ENCODE results near the gene HHEX.
A peak's percentile ranks its signal among the peaks of the same experiment; 100 is the strongest.

HHEX gene

DNA sequence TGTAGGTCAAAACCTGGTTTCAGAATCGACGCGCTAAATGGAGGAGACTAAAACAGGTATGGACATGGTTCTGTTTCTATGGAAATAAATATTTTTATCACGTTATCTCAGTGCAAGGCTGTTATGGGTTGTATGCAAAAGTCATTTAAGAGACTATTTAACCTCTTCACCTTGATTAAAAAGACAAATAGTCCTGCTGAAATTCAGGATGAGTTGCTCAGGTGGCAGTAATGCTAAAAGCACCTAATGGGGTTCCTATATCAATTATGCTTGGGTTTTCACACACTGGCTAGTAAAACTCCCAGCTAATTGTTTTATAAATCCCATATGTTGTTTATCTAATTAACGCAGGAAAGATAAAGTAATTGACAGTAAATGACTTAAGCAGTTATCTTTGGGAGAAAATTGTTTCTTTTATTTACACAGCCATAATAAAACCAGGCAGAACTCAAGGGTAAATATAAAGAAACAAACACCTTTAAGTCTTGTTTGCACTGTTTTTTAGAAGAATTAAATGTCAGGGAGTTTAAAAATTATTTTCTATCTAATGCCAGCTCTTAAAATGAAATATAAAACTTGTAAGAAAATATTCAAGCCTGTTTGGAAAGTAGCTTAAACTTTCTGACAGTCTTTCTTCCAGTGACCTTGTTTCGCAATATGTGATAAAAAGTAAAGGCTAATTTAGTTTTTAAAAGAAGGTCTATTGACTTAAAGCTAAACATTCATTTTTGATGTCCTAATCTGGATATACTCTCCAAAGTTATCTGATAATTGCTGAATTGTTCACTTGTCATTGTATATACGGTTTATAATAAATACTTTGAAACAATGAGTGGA is 3.2 kb downstream of the HHEX start:
- no peak for DNase-seq (ENCODE audit: low read depth)
- H3K4me3 ChIP-seq (ENCODE audit: control insufficient read depth, low read depth, low read length) = no peak overlapping the region
- TF ChIP-seq, protein P1, sequence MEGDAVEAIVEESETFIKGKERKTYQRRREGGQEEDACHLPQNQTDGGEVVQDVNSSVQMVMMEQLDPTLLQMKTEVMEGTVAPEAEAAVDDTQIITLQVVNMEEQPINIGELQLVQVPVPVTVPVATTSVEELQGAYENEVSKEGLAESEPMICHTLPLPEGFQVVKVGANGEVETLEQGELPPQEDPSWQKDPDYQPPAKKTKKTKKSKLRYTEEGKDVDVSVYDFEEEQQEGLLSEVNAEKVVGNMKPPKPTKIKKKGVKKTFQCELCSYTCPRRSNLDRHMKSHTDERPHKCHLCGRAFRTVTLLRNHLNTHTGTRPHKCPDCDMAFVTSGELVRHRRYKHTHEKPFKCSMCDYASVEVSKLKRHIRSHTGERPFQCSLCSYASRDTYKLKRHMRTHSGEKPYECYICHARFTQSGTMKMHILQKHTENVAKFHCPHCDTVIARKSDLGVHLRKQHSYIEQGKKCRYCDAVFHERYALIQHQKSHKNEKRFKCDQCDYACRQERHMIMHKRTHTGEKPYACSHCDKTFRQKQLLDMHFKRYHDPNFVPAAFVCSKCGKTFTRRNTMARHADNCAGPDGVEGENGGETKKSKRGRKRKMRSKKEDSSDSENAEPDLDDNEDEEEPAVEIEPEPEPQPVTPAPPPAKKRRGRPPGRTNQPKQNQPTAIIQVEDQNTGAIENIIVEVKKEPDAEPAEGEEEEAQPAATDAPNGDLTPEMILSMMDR (conservative IDR thresholded peaks at IDR 0.05; ENCODE audit: control insufficient read depth, insufficient read depth, low read depth, low read length) = no peak

DNA sequence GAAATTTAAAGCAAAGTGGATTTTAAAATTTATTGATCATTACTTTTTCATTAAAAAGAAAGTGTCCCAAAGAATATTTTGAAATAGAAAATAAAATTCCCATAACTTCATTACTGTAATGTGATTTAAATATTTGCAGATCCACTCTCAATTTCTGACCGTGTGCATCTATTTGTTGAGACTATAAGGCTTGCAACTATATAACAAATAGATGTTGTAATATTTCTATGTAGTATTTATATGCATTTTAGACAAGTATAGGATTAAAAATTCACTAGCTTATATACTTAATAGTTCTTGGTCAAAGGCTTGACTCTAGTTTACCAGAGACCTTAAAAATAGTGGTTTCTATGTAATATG is 3.8 kb downstream of the HHEX start:
- TF ChIP-seq, protein P1 (conservative IDR thresholded peaks at IDR 0.05; ENCODE audit: control insufficient read depth, insufficient read depth, low read depth, low read length) = no peak
- H3K4me3 ChIP-seq (ENCODE audit: control insufficient read depth, low read depth, low read length) = no peak overlapping the region
- no peak for DNase-seq (ENCODE audit: low read depth)

DNA sequence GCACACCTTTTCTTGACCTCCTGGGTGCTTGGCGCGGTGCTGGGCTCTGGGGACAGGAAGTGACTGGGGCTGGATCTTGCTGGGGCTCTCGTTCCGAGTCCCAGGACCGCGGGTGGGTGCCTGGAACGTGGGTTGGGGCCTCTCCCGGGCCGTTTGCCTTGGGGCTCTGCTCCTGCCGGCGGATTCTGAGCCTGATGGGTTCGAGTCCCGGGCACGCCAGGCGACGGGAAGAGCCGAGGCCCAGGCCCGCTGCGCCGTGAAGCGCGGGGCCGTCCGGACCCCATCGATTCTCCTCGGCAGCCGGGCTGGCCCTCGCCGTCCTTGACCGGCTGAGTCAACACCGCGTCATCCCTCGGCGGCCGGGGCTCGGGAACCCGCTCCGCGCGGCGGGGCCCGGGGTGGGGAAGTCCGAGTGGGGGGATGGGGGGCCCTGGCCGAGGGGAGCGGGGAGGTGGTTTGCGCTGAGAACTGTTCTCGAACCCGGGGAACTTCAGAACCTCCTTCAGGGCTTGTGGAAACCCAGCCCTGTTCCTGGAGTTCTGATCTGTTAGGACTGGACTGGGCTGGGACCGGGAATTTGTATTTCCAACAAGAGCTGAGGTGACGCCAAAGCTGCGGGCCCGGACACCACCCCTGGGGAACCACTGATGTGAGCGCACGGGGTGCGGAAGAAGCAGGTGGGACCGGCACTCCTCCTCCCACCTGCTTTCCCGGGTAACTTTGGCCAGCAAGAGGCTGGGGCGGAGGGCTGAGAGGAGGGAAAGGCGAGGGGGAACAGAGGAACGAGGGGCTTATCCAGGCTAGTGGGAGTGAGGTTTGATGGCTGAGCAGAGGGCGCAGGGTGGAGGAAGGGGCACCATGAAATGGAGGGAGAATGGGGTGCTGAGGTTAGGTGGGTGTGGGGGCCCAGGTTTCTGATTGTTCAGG is 6.2 kb downstream of the HHEX start:
- DNase-seq (ENCODE audit: low read depth) = peak; percentile 45
- peak overlapping the region; percentile 42 for H3K4me3 ChIP-seq (ENCODE audit: control insufficient read depth, low read depth, low read length)
- TF ChIP-seq, protein P1 (conservative IDR thresholded peaks at IDR 0.05; ENCODE audit: control insufficient read depth, insufficient read depth, low read depth, low read length) = no peak

DNA sequence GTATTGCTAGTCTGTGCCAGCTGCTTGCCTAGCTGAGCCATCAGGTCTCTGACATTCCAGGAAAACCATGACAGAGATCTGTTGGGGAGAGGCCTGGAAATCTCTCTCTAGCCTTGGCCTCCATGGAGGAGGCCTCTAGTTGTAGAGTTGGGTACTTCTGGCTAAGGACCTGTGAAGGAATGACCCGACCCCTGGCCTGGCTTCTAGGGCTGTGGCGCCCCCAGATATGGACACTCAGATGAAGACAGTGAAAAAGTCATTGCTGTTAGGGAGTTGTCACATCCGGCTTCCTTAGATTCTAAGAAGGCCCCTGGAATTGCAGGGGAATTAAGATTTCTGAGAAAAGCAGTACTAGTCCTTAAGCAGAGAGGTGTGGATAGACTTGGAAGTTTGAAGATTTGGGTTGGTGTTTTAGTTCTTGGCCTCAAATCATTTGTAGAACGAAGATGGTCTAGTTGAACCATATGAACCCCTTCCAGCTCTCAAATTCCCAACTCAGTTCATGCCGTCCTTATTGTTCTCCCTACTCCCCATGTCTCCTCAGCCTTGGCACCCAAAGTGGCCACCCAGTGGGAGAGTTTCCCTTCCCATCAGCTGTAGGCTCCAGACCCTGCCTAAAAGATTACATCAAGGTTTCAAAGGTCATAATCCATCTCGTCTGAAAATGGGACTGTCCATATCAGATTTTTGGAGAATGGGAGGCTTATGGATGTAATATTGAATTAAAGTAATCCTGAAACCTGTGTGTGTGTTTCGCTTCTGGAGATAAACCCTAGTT is 7.0 kb downstream of the HHEX start:
- DNase-seq (ENCODE audit: low read depth) = no peak
- TF ChIP-seq, protein P1 (conservative IDR thresholded peaks at IDR 0.05; ENCODE audit: control insufficient read depth, insufficient read depth, low read depth, low read length) = peak; percentile 3
- no peak overlapping the region for H3K4me3 ChIP-seq (ENCODE audit: control insufficient read depth, low read depth, low read length)

DNA sequence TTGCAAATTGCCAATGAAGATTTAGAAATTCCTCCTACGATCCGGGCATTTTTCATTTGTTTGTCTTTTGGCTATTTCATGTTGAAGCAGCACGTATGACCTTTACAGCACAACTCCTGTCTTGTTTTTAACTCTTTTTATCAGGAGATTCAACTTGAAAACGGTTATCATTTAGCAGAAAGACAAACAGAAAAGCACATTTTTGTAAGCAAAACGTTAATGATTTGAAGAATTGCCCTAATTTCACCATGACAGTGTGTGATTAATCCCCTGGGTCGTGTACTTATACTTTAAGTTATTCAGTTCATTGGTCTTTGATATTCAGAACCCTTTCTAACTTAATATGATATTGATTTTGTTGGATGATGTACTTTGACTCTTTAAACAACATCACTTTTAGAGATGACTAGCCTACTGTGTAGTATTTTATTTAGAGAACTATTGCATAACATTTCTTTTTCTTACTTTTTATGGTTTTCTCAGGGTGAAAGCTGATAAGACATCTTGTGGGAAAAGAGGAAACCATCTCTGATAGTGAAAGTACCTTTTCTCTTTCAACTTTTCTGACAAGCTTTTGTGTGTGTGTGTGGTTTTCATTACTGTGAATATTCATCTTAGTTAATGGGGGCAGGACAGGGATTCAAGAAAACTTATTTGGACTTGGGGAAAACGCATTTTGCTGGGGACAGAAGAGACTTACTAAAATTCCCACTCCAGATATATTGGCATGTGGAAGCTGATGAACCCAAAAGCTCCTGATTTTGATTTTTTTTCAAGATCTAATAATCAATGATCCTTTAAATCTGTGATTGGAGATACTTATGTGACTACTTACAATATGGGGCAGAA is 8.1 kb downstream of the HHEX start:
- no peak overlapping the region for H3K4me3 ChIP-seq (ENCODE audit: control insufficient read depth, low read depth, low read length)
- DNase-seq (ENCODE audit: low read depth) = no peak
- TF ChIP-seq, protein P1 (conservative IDR thresholded peaks at IDR 0.05; ENCODE audit: control insufficient read depth, insufficient read depth, low read depth, low read length) = no peak

All from fibroblast of mammary gland (primary cell).